ENCODE data around the gene F2R. TPM values are rescaled to one million over a fixed set of nuclear protein-coding genes. Genes with fewer than 3 reads are reported as not detected.

Gene F2R
- total and polyA plus RNA-seq, 10 of the 15 experiments (the other 5 are each of a cell fraction or from before 2014, with no cell fraction given): 1.8 to 75.4 (median 8.0) TPM

DNA sequence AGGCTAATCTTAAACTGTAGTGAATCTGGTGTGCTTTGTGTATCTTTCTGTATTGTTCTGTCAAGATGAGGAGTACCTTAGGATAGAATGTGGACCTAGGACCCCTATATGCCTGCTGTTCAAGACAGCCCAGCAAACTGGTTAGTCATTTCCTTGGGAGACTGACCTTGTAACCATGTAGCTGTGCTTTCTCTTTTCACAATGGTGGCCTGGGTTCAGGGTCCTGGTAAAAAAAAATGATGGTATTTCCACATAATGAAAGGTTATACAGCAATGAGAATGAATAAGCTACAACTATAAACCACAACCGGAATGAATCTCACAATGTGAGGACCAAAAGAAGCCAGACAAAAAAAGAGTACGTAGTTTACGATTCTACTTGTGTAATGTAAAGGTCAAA is 66.5 kb downstream of the F2R start:
- WGBS (ENCODE audit: insufficient coverage, insufficient replicate concordance, low lambda C conversion rate, missing lambda C conversion rate): 82% methylated on average over 3 of the region's 3 CpGs
- H3K4me1 ChIP-seq (ENCODE audit: control insufficient read depth, insufficient read depth, low read length): no peaks in the 10 kb centered on the region
- no peak overlapping the region for H3K4me2 ChIP-seq (ENCODE audit: control insufficient read depth, insufficient read depth)
- ATAC-seq (no peak), DNase-seq (ENCODE audit: low read depth, low spot score) (no peak), FAIRE-seq (no peak)
- SMC1A ChIA-PET (ENCODE audit: uncharacterized antibody, unreplicated experiment): interaction anchor here (1.0 to 1.3 kb wide), 4 partner anchors 10 to 155 kb away, joined by 3 to 4 read pairs (median 3); no protein-coding TSS in a partner anchor
- no peaks in the 10 kb centered on the region for H3K9me3 ChIP-seq (replicated peaks; ENCODE audit: control insufficient read depth, insufficient read depth, low read length)
- POLR2A ChIA-PET: no interaction called here
- no peaks in the 10 kb centered on the region for H4K20me1 ChIP-seq (ENCODE audit: control insufficient read depth, insufficient read depth)
- intact Hi-C loops (cut with micrococcal nuclease; ENCODE audit: unreplicated experiment): no loop called here
- no peaks in the 10 kb centered on the region for H3K36me3 ChIP-seq (ENCODE audit: control insufficient read depth in 2 of 2, insufficient read depth in 2 of 2, low read length in 1 of 2)
- H3K9ac ChIP-seq (ENCODE audit: control insufficient read depth, insufficient read depth, low read length): no peak overlapping the region
- in situ Hi-C loops (cut with MboI): no loop called here
- no peaks in the 10 kb centered on the region for H3K79me2 ChIP-seq (ENCODE audit: control insufficient read depth, insufficient read depth, low read length)
- no TSS peak for BruUV-seq (replicated peaks)
- TF ChIP-seq, protein P1, sequence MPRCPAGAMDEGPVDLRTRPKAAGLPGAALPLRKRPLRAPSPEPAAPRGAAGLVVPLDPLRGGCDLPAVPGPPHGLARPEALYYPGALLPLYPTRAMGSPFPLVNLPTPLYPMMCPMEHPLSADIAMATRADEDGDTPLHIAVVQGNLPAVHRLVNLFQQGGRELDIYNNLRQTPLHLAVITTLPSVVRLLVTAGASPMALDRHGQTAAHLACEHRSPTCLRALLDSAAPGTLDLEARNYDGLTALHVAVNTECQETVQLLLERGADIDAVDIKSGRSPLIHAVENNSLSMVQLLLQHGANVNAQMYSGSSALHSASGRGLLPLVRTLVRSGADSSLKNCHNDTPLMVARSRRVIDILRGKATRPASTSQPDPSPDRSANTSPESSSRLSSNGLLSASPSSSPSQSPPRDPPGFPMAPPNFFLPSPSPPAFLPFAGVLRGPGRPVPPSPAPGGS (IDR thresholded peaks at IDR 0.05; ENCODE audit: borderline replicate concordance, insufficient read depth, low read depth, low read length, poor library complexity, severe bottlenecking): no peak
- TF ChIP-seq RAD51 (IDR thresholded peaks at IDR 0.05) (no peak), LARP7 (IDR thresholded peaks at IDR 0.05) (no peak), SUPT20H (IDR thresholded peaks at IDR 0.05; ENCODE audit: borderline replicate concordance, control insufficient read depth, low read depth, low read length) (no peak), HDAC6 (IDR thresholded peaks at IDR 0.05; ENCODE audit: unreplicated experiment) (no peak), PAX8 (IDR thresholded peaks at IDR 0.05) (no peak), ZNF24 (IDR thresholded peaks at IDR 0.05) (no peak), BCL11A (IDR thresholded peaks at IDR 0.05; ENCODE audit: low read depth, low read length) (no peak)
- no peak overlapping the region for H2AFZ ChIP-seq (ENCODE audit: control insufficient read depth, low read depth, low read length)
- no peak overlapping the region for H3K4me3 ChIP-seq
- no peaks in the 10 kb centered on the region for H3K27me3 ChIP-seq (replicated peaks in 1 of 2; ENCODE audit: control insufficient read depth in 2 of 2, insufficient read depth in 2 of 2, low read length in 1 of 2)
- RAD21 ChIA-PET (ENCODE audit: unreplicated experiment): no interaction called here
- H3K27ac ChIP-seq (ENCODE audit: control insufficient read depth, insufficient read depth): no peak overlapping the region
- CTCF ChIA-PET: interaction anchor here (0.6 to 2.3 kb wide), 4 partner anchors 8 to 1121 kb away, joined by 3 to 10 read pairs (median 3); no protein-coding TSS in a partner anchor

Small RNAs within 50 kb of the gene (small RNA-seq; reads per million reads assigned to genes)
- gene RF02154 (not detected), gene RF02155 (not detected)

Other genes starting within 250 kb of the F2R start
- gene F2RL2, start 92.7 kb upstream of the F2R start, total RNA-seq (2014; rRNA removed): not detected in 2 replicates
- gene F2RL2, start 92.7 kb upstream of the F2R start, total RNA-seq (2014; rRNA removed; fragmentation: Illumina TruSeq; extraction: Trizol): not detected in 2 replicates
- not detected in 2 replicates for gene F2RL2, start 92.7 kb upstream of the F2R start, total RNA-seq (2021)
- 0.08 and 0.09 TPM in 2 replicates for gene F2RL2, start 92.7 kb upstream of the F2R start, polyA plus RNA-seq (2011; rRNA removed)
- 0.04 TPM in 1 of 2 replicates, not detected in the other for gene F2RL2, start 92.7 kb upstream of the F2R start, polyA plus RNA-seq (2014; fragmentation: Illumina TruSeq; extraction: Trizol)
- gene F2RL2, start 92.7 kb upstream of the F2R start, polyA plus RNA-seq (2014; fragmentation: Nextera tagmentation; extraction: Ambion mirVana): under 1 TPM in 1 of 2 experiments, not detected in 1; 0.03 TPM
- 0.11 TPM in 1 of 2 replicates, not detected in the other for gene F2RL2, start 92.7 kb upstream of the F2R start, polyA plus RNA-seq (2014; rRNA removed)
- gene F2RL2, start 92.7 kb upstream of the F2R start, polyA plus RNA-seq (2016; fragmentation: Nextera tagmentation; extraction: Ambion mirVana): under 1 TPM; 0.15 to 0.24 TPM
- 0.38 TPM in 1 of 2 replicates, not detected in the other for gene F2RL1, start 102.9 kb downstream of the F2R start, total RNA-seq (2014; rRNA removed)
- not detected in 2 replicates for gene F2RL1, start 102.9 kb downstream of the F2R start, total RNA-seq (2014; rRNA removed; fragmentation: Illumina TruSeq; extraction: Trizol)
- 0.10 and 0.16 TPM in 2 replicates for gene F2RL1, start 102.9 kb downstream of the F2R start, total RNA-seq (2021)
- gene F2RL1, start 102.9 kb downstream of the F2R start, polyA plus RNA-seq (2011; rRNA removed): 0.03 and 0.04 TPM in 2 replicates
- gene F2RL1, start 102.9 kb downstream of the F2R start, polyA plus RNA-seq (2014; fragmentation: Illumina TruSeq; extraction: Trizol): not detected in 2 replicates
- gene F2RL1, start 102.9 kb downstream of the F2R start, polyA plus RNA-seq (2014; fragmentation: Nextera tagmentation; extraction: Ambion mirVana): not detected
- gene F2RL1, start 102.9 kb downstream of the F2R start, polyA plus RNA-seq (2014; rRNA removed): 0.05 TPM in 1 of 2 replicates, not detected in the other
- not detected for gene F2RL1, start 102.9 kb downstream of the F2R start, polyA plus RNA-seq (2016; fragmentation: Nextera tagmentation; extraction: Ambion mirVana)
- gene S100Z, start 133.9 kb downstream of the F2R start, total RNA-seq (2014; rRNA removed): 0.33 TPM in 1 of 2 replicates, not detected in the other
- 0.13 and 0.23 TPM in 2 replicates for gene S100Z, start 133.9 kb downstream of the F2R start, total RNA-seq (2014; rRNA removed; fragmentation: Illumina TruSeq; extraction: Trizol)
- gene S100Z, start 133.9 kb downstream of the F2R start, total RNA-seq (2021): 0.44 TPM in 1 of 2 replicates, not detected in the other
- 0.18 and 0.40 TPM in 2 replicates for gene S100Z, start 133.9 kb downstream of the F2R start, polyA plus RNA-seq (2011; rRNA removed)
- gene S100Z, start 133.9 kb downstream of the F2R start, polyA plus RNA-seq (2014; fragmentation: Illumina TruSeq; extraction: Trizol): 0.18 TPM in 1 of 2 replicates, not detected in the other
- under 1 TPM; 0.42 to 0.48 TPM for gene S100Z, start 133.9 kb downstream of the F2R start, polyA plus RNA-seq (2014; fragmentation: Nextera tagmentation; extraction: Ambion mirVana)
- 0.51 TPM in 1 of 2 replicates, not detected in the other for gene S100Z, start 133.9 kb downstream of the F2R start, polyA plus RNA-seq (2014; rRNA removed)
- under 1 TPM in 1 of 2 experiments, not detected in 1; 0.12 TPM for gene S100Z, start 133.9 kb downstream of the F2R start, polyA plus RNA-seq (2016; fragmentation: Nextera tagmentation; extraction: Ambion mirVana)
- not detected in 2 replicates for gene CRHBP, start 236.9 kb downstream of the F2R start, total RNA-seq (2014; rRNA removed)
- 0.09 TPM in 1 of 2 replicates, not detected in the other for gene CRHBP, start 236.9 kb downstream of the F2R start, total RNA-seq (2014; rRNA removed; fragmentation: Illumina TruSeq; extraction: Trizol)
- gene CRHBP, start 236.9 kb downstream of the F2R start, total RNA-seq (2021): not detected in 2 replicates
- 0.04 and 0.24 TPM in 2 replicates for gene CRHBP, start 236.9 kb downstream of the F2R start, polyA plus RNA-seq (2011; rRNA removed)
- gene CRHBP, start 236.9 kb downstream of the F2R start, polyA plus RNA-seq (2014; fragmentation: Illumina TruSeq; extraction: Trizol): not detected in 2 replicates
- gene CRHBP, start 236.9 kb downstream of the F2R start, polyA plus RNA-seq (2014; fragmentation: Nextera tagmentation; extraction: Ambion mirVana): not detected
- 0.11 and 0.32 TPM in 2 replicates for gene CRHBP, start 236.9 kb downstream of the F2R start, polyA plus RNA-seq (2014; rRNA removed)
- not detected for gene CRHBP, start 236.9 kb downstream of the F2R start, polyA plus RNA-seq (2016; fragmentation: Nextera tagmentation; extraction: Ambion mirVana)